Upper lobe of left lung (tissue), 6 donors: Measurements from ENCODE around the gene PMF1. TPM values are rescaled to one million over a fixed set of nuclear protein-coding genes. Genes with fewer than 3 reads are reported as not detected.

ENCODE experiments used
- ATAC-seq, 2 donors: fragments of 200-7000 bp; cut with Tn5 transposase; one replicate each; pipeline ENCODE4 v1.9.1; 2022; ENCODE audit warnings: mild to moderate bottlenecking in 2 of 2, moderate library complexity in 2 of 2; ENCODE audit not compliant: low FRiP score in 2 of 2
- DNase-seq, 2 donors: peaks; one replicate each; pipeline ENCODE4 v3.0.0-alpha.2; 2019 to 2020
- H3K27ac ChIP-seq, 4 donors: fragments of 200-600 bp; sonication (generic); one replicate each; pipeline ENCODE4 v1.5.1; 2016 to 2019
- H3K27me3 ChIP-seq, 4 donors: fragments of 200-600 bp; sonication (generic); one replicate each; pipeline ENCODE4 v1.5.1; 2017 to 2019
- H3K36me3 ChIP-seq, 4 donors: fragments of 200-600 bp; sonication (generic); one replicate each; pipeline ENCODE4 v1.5.1; 2016 to 2019
- H3K4me1 ChIP-seq, 4 donors: fragments of 200-600 bp; sonication (generic); one replicate each; pipeline ENCODE4 v1.5.1; 2018 to 2019
- H3K4me3 ChIP-seq, 4 donors: fragments of 200-600 bp; sonication (generic); one replicate each; pipeline ENCODE4 v1.5.1; 2017 to 2019; ENCODE audit warnings: mild to moderate bottlenecking in 2 of 4, moderate library complexity in 1 of 4
- H3K9me3 ChIP-seq, 4 donors: fragments of 200-600 bp; sonication (generic); one replicate each; pipeline ENCODE4 v1.5.1; 2018 to 2019
- EP300 ChIP-seq, 4 donors: sonication (generic); formaldehyde crosslinking; IDR thresholded peaks; one replicate each; pipeline ENCODE4 v1.5.1; 2017; ENCODE audit warnings: antibody characterized with exemption in 4 of 4, control low read depth in 2 of 4
- POLR2A ChIP-seq, 4 donors: fragments of 450-650 bp; IDR thresholded peaks; one replicate each; pipeline ENCODE4 v1.5.1; 2016 to 2017; ENCODE audit warnings: antibody characterized with exemption in 4 of 4, mild to moderate bottlenecking in 2 of 4
- POLR2AphosphoS5 ChIP-seq, 2 donors: sonication (generic); formaldehyde crosslinking; IDR thresholded peaks; one replicate each; pipeline ENCODE4 v1.5.1; 2017; ENCODE audit warnings: antibody characterized with exemption in 2 of 2
- WGBS, 2 donors: methylation state at CpG; one replicate each; pipeline ENCODE4 v1.1.5; 2017 to 2018; 5-methylcytosine and 5-hydroxymethylcytosine counted together
- total RNA-seq, 6 donors: library from RNA; depleted of rRNA in 4 of 6; stranded (reverse); fragments of >200 nt in 4 of 6; gene quantifications; one replicate each; pipeline versions ENCODE4 v1.1.0 to v1.2.1, GENCODE V29; 2016 to 2021
- TF ChIP-seq, protein P1 (sequence below), 6 experiments: fragments of 450-650 bp in 4 of 6; fragments of 200-600 bp in 2 of 6; sonication (generic) in 2 of 6; IDR thresholded peaks; one replicate each; pipeline ENCODE4 v1.5.1; 2016 to 2019; ENCODE audit warnings: antibody characterized with exemption in 6 of 6
- donor health status: DM: no; HTN: no; CAD: no; lungs with moderate emphysema.
- donor health status: DM: no; HTN: yes; CAD: no; lungs with severe emphysema.

The PMF1 gene
- total RNA-seq, 6 donors from 2014 or later: 46.1 to 88.2 (median 66.6) TPM

GRCh38 chr1:156238248-156238647 lies 25.4 kb downstream of the PMF1 start:
- Histone ChIP-seq H3K4me1 (no peaks in the 10 kb centered on the region), H3K36me3 (peaks cover 43 to 80% (median 64%) of the 10 kb centered on the region in 4 donors)
- TF ChIP-seq POLR2AphosphoS5 (IDR thresholded peaks at IDR 0.05) (no peak), POLR2A (IDR thresholded peaks at IDR 0.05) (no peak), EP300 (IDR thresholded peaks at IDR 0.05) (no peak)
- TF ChIP-seq, protein P1, sequence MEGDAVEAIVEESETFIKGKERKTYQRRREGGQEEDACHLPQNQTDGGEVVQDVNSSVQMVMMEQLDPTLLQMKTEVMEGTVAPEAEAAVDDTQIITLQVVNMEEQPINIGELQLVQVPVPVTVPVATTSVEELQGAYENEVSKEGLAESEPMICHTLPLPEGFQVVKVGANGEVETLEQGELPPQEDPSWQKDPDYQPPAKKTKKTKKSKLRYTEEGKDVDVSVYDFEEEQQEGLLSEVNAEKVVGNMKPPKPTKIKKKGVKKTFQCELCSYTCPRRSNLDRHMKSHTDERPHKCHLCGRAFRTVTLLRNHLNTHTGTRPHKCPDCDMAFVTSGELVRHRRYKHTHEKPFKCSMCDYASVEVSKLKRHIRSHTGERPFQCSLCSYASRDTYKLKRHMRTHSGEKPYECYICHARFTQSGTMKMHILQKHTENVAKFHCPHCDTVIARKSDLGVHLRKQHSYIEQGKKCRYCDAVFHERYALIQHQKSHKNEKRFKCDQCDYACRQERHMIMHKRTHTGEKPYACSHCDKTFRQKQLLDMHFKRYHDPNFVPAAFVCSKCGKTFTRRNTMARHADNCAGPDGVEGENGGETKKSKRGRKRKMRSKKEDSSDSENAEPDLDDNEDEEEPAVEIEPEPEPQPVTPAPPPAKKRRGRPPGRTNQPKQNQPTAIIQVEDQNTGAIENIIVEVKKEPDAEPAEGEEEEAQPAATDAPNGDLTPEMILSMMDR (IDR thresholded peaks at IDR 0.05): no peak

DNA sequence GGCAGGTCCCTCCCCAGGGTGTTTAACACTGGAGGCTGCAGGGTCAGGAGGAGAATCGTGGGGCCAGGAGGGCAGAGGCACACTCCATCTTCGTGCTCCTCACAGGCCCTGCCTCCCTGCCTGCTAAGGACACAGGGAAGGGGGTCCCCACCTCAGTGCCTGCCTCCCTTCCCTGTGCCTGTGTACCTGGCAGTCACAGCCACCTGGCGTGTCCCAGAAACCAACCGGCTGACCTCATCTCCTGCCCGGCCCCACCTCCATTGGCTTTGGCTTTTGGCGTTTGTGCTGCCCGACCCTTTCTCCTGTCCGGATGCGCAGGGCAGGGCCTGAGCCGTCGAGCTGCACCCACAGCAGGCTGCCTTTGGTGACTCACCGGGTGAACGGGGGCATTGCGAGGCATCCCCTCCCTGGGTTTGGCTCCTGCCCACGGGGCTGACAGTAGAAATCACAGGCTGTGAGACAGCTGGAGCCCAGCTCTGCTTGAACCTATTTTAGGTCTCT lies 28.6 kb downstream of the PMF1 start:
- DNase-seq (no peak), ATAC-seq (no peak)
- WGBS, 2 donors: 59 to 69% methylated on average over 13 to 15 of the region's 15 CpGs
- peaks cover 25 to 60% (median 39%) of the 10 kb centered on the region in 4 donors for H3K36me3 ChIP-seq
- H3K4me1 ChIP-seq: peaks cover 9 to 16% (median 15%) of the 10 kb centered on the region in 4 donors
- H3K9me3 ChIP-seq: no peaks in the 10 kb centered on the region
- H3K4me3 ChIP-seq: no peak overlapping the region
- TF ChIP-seq EP300 (IDR thresholded peaks at IDR 0.05) (no peak), POLR2A (IDR thresholded peaks at IDR 0.05) (no peak), POLR2AphosphoS5 (IDR thresholded peaks at IDR 0.05) (no peak)
- TF ChIP-seq, protein P1 (IDR thresholded peaks at IDR 0.05): no peak
- peaks cover 0 to 8% (median 0%) of the 10 kb centered on the region in 4 donors for H3K27me3 ChIP-seq
- no peak overlapping the region for H3K27ac ChIP-seq

More at GRCh38 chr1:156238248-156238647, 25.4 kb downstream of the PMF1 start:
- DNase-seq: no peak
- 89 to 94% methylated on average over 5 of the region's 5 CpGs for WGBS, 2 donors
- no peak overlapping the region for H3K27ac ChIP-seq
- H3K9me3 ChIP-seq: no peaks in the 10 kb centered on the region
- H3K4me3 ChIP-seq: no peak overlapping the region
- H3K27me3 ChIP-seq: no peaks in the 10 kb centered on the region
- ATAC-seq: no peak

DNA sequence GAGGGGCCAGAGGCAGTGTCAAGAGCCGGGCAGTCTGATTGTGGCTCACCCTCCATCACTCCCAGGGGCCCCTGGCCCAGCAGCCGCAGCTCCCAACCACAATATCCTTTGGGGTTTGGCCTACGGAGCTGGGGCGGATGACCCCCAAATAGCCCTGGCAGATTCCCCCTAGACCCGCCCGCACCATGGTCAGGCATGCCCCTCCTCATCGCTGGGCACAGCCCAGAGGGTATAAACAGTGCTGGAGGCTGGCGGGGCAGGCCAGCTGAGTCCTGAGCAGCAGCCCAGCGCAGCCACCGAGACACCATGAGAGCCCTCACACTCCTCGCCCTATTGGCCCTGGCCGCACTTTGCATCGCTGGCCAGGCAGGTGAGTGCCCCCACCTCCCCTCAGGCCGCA lies 29.1 kb downstream of the PMF1 start, which contains the start of gene BGLAP:
Gene BGLAP, plus strand, starts transcription at position 259 of the 400 bp plus-strand sequence. Its CDS starts 48 bp downstream, at position 307.
- peaks cover 20 to 54% (median 33%) of the 10 kb centered on the region in 4 donors for H3K36me3 ChIP-seq
- no peaks in the 10 kb centered on the region for H3K9me3 ChIP-seq
- TF ChIP-seq POLR2A (IDR thresholded peaks at IDR 0.05) (no peak), EP300 (IDR thresholded peaks at IDR 0.05) (no peak), POLR2AphosphoS5 (IDR thresholded peaks at IDR 0.05) (no peak)
- TF ChIP-seq, protein P1 (IDR thresholded peaks at IDR 0.05): no peak
- H3K4me1 ChIP-seq: peaks cover 9 to 22% (median 19%) of the 10 kb centered on the region in 4 donors
- DNase-seq: no peak
- no peak for ATAC-seq
- peaks cover 0 to 8% (median 0%) of the 10 kb centered on the region in 4 donors for H3K27me3 ChIP-seq
- H3K4me3 ChIP-seq: no peak within 1 kb of the TSS
- WGBS, 2 donors: 82 to 84% methylated on average over 6 to 14 of the region's 14 CpGs
- H3K27ac ChIP-seq: no peak within 1 kb of the TSS

GRCh38 chr1:156242738-156243137 lies 29.9 kb downstream of the PMF1 start:
- ATAC-seq: no peak

More at GRCh38 chr1:156242738-156243137, 29.9 kb downstream of the PMF1 start:
- Histone ChIP-seq H3K27ac (no peak overlapping the region), H3K4me1 (peaks cover 13 to 30% (median 27%) of the 10 kb centered on the region in 4 donors), H3K9me3 (no peaks in the 10 kb centered on the region), H3K27me3 (peaks cover 0 to 8% (median 0%) of the 10 kb centered on the region in 4 donors), H3K4me3 (no peak overlapping the region), H3K36me3 (peaks cover 13 to 46% (median 29%) of the 10 kb centered on the region in 4 donors)
- 83 to 88% methylated on average over 5 to 10 of the region's 10 CpGs for WGBS, 2 donors
- no peak for DNase-seq
- no peak for TF ChIP-seq POLR2AphosphoS5 (IDR thresholded peaks at IDR 0.05)
- TF ChIP-seq EP300 (IDR thresholded peaks at IDR 0.05): no peak
- no peak for TF ChIP-seq POLR2A (IDR thresholded peaks at IDR 0.05)
- TF ChIP-seq, protein P1 (IDR thresholded peaks at IDR 0.05): no peak
